Sigmoid colon (tissue), 7 donors: ENCODE data around the gene SMIM35. TPM values are rescaled to one million over a fixed set of nuclear protein-coding genes. Genes with fewer than 3 reads are reported as not detected.

Experiments used
- DNase-seq: peaks from one replicate; pipeline ENCODE4 v3.0.0-alpha.2; 2019
- H3K27ac ChIP-seq, 4 donors: fragments of 200-600 bp; sonication (generic); one replicate each; pipeline ENCODE4 v1.5.1; 2016 to 2019; ENCODE audit warnings: mild to moderate bottlenecking in 1 of 4
- H3K27me3 ChIP-seq, 3 donors: fragments of 200-600 bp; sonication (generic); one replicate each; pipeline ENCODE4 v1.5.1; 2019; ENCODE audit warnings: mild to moderate bottlenecking in 1 of 3
- H3K36me3 ChIP-seq, 4 donors: fragments of 200-600 bp; sonication (generic); one replicate each; pipeline ENCODE4 v1.5.1; 2016 to 2019
- H3K4me1 ChIP-seq, 4 donors: fragments of 200-600 bp; sonication (generic); one replicate each; pipeline ENCODE4 v1.5.1; 2017 to 2019
- H3K4me3 ChIP-seq, 4 donors: fragments of 200-600 bp; sonication (generic); one replicate each; pipeline ENCODE4 v1.5.1; 2017 to 2019; ENCODE audit warnings: mild to moderate bottlenecking in 2 of 4, moderate library complexity in 1 of 4
- H3K9me3 ChIP-seq, 4 donors: fragments of 200-600 bp in 3 of 4; sonication (generic) in 3 of 4; one replicate each; pipeline versions ENCODE4 v1.5.1 to v1.6.1; 2013 to 2019
- EP300 ChIP-seq, 4 donors: sonication (generic); formaldehyde crosslinking; IDR thresholded peaks; one replicate each; pipeline ENCODE4 v1.6.1; 2017; ENCODE audit warnings: antibody characterized with exemption in 4 of 4
- POLR2A ChIP-seq, 2 donors: fragments of 450-650 bp; IDR thresholded peaks; one replicate each; pipeline ENCODE4 v1.6.1; 2016; ENCODE audit warnings: antibody characterized with exemption in 2 of 2, mild to moderate bottlenecking in 2 of 2, moderate library complexity in 2 of 2
- POLR2AphosphoS5 ChIP-seq, 4 donors: sonication (generic); formaldehyde crosslinking; IDR thresholded peaks; one replicate each; pipeline ENCODE4 v1.6.1; 2017; ENCODE audit warnings: antibody characterized with exemption in 4 of 4
- WGBS, 2 donors: extraction: QIAGEN DNeasy Blood & Tissue Kit; methylation state at CpG; one replicate each; pipeline ENCODE4 v1.1.7; 2013; 5-methylcytosine and 5-hydroxymethylcytosine counted together
- intact Hi-C: fragments of 100-400 bp; cut with DNase I; formaldehyde crosslinking; loops from one replicate; pipeline ENCODE4 v1.15.1; 2023
- polyA plus RNA-seq, 3 donors: library from polyadenylated mRNA; stranded (reverse); fragments of 200-250 nt; gene quantifications; one replicate each; pipeline ENCODE4 v1.2.3, GENCODE V29; 2013
- total RNA-seq, 4 donors: library from RNA; depleted of rRNA; stranded (reverse); fragments of >200 nt; gene quantifications; one replicate each; pipeline ENCODE4 v1.1.0, GENCODE V29; 2016
- TF ChIP-seq, protein P1 (sequence below), 4 experiments: fragments of 450-650 bp in 3 of 4; fragments of 200-600 bp in 1 of 4; IDR thresholded peaks; one replicate each; pipeline ENCODE4 v1.5.1; 2016 to 2019; ENCODE audit warnings: antibody characterized with exemption in 4 of 4, mild to moderate bottlenecking in 3 of 4, moderate library complexity in 2 of 4
- donor health status: healthy with polysubstance abuse.
- donor health status: Bipolar disorder and iron deficiency.
- donor health status: healthy.

The SMIM35 gene
- total and polyA plus RNA-seq, 7 donors: 0.28 TPM; not detected in 6

DNA sequence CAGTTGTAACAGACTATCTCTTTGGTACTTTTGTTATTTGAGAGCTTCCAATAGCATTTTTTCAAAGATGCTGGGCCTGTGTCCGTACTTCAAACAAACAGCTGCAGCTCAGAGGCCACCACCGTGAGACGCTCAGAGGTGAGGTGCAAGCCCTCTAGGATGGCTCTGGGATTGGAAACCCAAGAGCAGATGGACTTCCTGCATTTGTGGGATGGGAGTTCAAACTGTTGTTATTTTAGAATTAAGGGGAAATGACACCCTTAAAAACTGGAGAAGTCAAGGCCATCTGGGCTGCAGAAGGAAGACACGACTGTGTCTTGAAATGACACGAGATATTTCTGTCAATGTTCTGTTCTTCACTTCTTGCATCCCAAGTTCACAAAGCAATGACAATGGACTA is 109.7 kb downstream of the SMIM35 start:
- no peak overlapping the region for H3K27ac ChIP-seq
- no peaks in the 10 kb centered on the region for H3K36me3 ChIP-seq
- TF ChIP-seq, protein P1, sequence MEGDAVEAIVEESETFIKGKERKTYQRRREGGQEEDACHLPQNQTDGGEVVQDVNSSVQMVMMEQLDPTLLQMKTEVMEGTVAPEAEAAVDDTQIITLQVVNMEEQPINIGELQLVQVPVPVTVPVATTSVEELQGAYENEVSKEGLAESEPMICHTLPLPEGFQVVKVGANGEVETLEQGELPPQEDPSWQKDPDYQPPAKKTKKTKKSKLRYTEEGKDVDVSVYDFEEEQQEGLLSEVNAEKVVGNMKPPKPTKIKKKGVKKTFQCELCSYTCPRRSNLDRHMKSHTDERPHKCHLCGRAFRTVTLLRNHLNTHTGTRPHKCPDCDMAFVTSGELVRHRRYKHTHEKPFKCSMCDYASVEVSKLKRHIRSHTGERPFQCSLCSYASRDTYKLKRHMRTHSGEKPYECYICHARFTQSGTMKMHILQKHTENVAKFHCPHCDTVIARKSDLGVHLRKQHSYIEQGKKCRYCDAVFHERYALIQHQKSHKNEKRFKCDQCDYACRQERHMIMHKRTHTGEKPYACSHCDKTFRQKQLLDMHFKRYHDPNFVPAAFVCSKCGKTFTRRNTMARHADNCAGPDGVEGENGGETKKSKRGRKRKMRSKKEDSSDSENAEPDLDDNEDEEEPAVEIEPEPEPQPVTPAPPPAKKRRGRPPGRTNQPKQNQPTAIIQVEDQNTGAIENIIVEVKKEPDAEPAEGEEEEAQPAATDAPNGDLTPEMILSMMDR (IDR thresholded peaks at IDR 0.05): no peak
- no peak for TF ChIP-seq POLR2AphosphoS5 (IDR thresholded peaks at IDR 0.05)
- no peak for TF ChIP-seq EP300 (IDR thresholded peaks at IDR 0.05)
- no peak for TF ChIP-seq POLR2A (IDR thresholded peaks at IDR 0.05)
- intact Hi-C loops: no loop called here
- WGBS, 2 donors: 66 to 88% methylated on average over 5 of the region's 5 CpGs
- no peak for DNase-seq
- H3K4me1 ChIP-seq: no peaks in the 10 kb centered on the region
- no peak overlapping the region for H3K4me3 ChIP-seq
- no peaks in the 10 kb centered on the region for H3K9me3 ChIP-seq
- no peaks in the 10 kb centered on the region for H3K27me3 ChIP-seq

DNA sequence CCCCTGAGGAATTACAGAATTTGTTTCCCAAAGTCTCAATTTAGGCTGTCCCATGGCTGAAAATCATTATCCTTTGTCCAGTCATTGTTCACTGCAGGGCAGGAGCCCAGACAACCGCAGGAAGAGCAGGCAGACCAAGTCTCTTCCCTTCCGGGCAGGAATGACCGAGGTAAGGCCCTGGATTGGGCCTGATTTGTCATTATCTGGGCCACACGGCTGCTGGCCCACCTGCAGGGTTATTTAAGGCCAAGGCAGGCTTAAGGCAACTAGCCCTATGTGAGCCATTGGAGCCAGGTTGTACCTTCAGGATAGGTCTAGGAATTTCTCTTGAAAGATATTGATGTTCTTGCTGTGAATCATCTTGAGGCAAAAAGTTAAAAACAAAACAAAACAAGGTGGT is 110.3 kb downstream of the SMIM35 start:
- DNase-seq: no peak
- Histone ChIP-seq H3K36me3 (no peaks in the 10 kb centered on the region), H3K27me3 (no peaks in the 10 kb centered on the region), H3K9me3 (no peaks in the 10 kb centered on the region), H3K4me3 (no peak overlapping the region), H3K27ac (no peak overlapping the region), H3K4me1 (no peaks in the 10 kb centered on the region)
- 92 to 93% methylated on average over 4 of the region's 4 CpGs for WGBS, 2 donors
- intact Hi-C loops: no loop called here
- no peak for TF ChIP-seq POLR2A (IDR thresholded peaks at IDR 0.05)
- TF ChIP-seq, protein P1 (IDR thresholded peaks at IDR 0.05): no peak
- no peak for TF ChIP-seq EP300 (IDR thresholded peaks at IDR 0.05)
- TF ChIP-seq POLR2AphosphoS5 (IDR thresholded peaks at IDR 0.05): no peak

DNA sequence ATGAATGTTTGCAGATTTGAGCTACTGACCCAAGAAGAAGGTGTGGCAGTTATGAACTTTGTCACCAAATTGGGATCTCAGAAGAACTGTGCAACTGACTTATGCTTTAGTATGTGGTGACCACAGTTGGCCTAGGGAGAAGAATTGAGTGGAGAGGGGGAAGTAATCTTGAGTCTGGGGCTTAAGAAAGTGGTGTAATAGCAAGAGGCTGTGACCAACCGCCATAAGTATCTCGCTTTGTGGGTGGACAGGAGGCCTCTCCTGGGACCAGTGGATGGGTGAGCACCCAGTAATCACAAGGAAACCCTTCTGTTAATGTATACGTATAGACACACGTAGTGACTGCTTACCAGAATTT is 113.3 kb downstream of the SMIM35 start:
- Histone ChIP-seq H3K36me3 (no peaks in the 10 kb centered on the region), H3K9me3 (no peaks in the 10 kb centered on the region), H3K27ac (no peak overlapping the region), H3K4me1 (no peaks in the 10 kb centered on the region), H3K4me3 (no peak overlapping the region), H3K27me3 (no peaks in the 10 kb centered on the region)
- intact Hi-C loops: no loop called here
- 81 to 83% methylated on average over 4 of the region's 4 CpGs for WGBS, 2 donors
- no peak for DNase-seq
- TF ChIP-seq, protein P1 (IDR thresholded peaks at IDR 0.05): no peak
- TF ChIP-seq POLR2A (IDR thresholded peaks at IDR 0.05) (no peak), EP300 (IDR thresholded peaks at IDR 0.05) (no peak), POLR2AphosphoS5 (IDR thresholded peaks at IDR 0.05) (no peak)

DNA sequence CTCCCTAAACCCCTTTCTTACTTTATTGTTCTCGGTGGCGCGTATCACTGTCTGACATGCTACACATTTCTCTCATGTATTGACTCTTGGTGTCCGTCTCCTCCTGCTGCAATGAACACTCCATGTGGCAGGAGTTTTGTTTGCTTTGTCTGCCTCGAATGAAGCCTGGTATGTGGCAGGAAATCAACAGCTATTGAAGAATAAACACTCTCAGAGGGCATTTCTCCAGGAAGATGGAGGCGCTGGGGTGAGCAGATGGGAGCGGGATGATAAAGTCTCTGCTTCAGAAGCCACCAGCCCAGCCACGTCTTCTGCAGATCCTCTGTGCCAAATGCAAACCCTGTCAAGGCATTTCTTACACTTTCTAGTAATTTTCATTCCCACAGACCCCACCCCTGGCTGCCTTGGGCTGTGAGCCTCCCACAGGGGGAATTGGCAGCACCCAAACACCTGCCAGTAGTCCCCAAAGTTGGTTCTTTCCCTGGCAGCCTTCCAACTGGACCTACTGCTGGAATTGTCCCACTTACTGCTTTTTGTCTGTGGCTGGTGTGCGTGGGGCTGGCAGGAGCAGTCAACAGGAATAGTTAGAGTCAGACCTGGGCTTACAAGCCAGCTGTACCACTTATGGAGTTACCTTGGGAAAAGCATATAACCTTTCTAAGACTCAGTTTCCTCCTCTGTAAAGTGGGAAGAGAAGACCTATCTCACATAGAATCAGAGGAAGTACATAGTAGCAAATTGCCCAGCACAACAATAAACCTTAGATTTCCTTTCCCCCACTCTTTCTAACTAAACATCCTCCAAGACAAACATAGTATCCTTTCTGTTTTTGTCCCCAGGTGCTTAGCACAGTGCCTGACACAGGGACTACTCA is 113.9 kb downstream of the SMIM35 start:
- no peaks in the 10 kb centered on the region for H3K9me3 ChIP-seq
- TF ChIP-seq POLR2AphosphoS5 (IDR thresholded peaks at IDR 0.05): no peak
- TF ChIP-seq, protein P1 (IDR thresholded peaks at IDR 0.05): no peak
- no peak for TF ChIP-seq POLR2A (IDR thresholded peaks at IDR 0.05)
- no peak for TF ChIP-seq EP300 (IDR thresholded peaks at IDR 0.05)
- no peak overlapping the region for H3K27ac ChIP-seq
- H3K4me3 ChIP-seq: no peak overlapping the region
- no peaks in the 10 kb centered on the region for H3K4me1 ChIP-seq
- intact Hi-C loops: no loop called here
- no peak for DNase-seq
- WGBS, 2 donors: 19 to 41% methylated on average over 9 of the region's 9 CpGs
- no peaks in the 10 kb centered on the region for H3K27me3 ChIP-seq
- no peaks in the 10 kb centered on the region for H3K36me3 ChIP-seq
